ENCODE measurements around the gene TYK2. TPM values are rescaled to one million over a fixed set of nuclear protein-coding genes. Genes with fewer than 3 reads are reported as not detected.

The TYK2 gene
- total and polyA plus RNA-seq, 2 of the 13 experiments (the other 11 are each of a cell fraction or from before 2014, with no cell fraction given), result 38.8 to 60.1 TPM

GRCh38 chr19:10419200-10419645 is 38.9 kb upstream of the TYK2 start:
- ATAC-seq, result no peak
- Histone ChIP-seq H3K27ac (ENCODE audit: extremely low read length, insufficient read depth, low read length) (no peak overlapping the region), H3K4me1 (ENCODE audit: insufficient read depth, low read length) (peaks cover 45% of the 10 kb centered on the region), H3K27me3 (ENCODE audit: control insufficient read depth in 1 of 2, insufficient read depth in 2 of 2, low read length in 2 of 2) (peaks cover 18 to 56% of the 10 kb centered on the region in 2 experiments), H3K79me2 (ENCODE audit: insufficient read depth, low read length) (no peaks in the 10 kb centered on the region), H3K4me3 (replicated peaks in 1 of 3; ENCODE audit: insufficient read depth in 1 of 3, low read depth in 2 of 3, low read length in 3 of 3) (peak overlapping the region in 1 of 3 experiments; percentile 26; a peak in 1 of 6 replicates), H2AFZ (ENCODE audit: low read length) (no peak overlapping the region), H3K36me3 (replicated peaks in 1 of 2; ENCODE audit: control insufficient read depth in 1 of 2, insufficient read depth in 2 of 2, low read length in 2 of 2) (no peaks in the 10 kb centered on the region), H3K4me2 (ENCODE audit: low read depth, low read length) (no peak overlapping the region), H3K9me3 (ENCODE audit: low read length) (peaks cover 4% of the 10 kb centered on the region; the same call in 1 of the 2 replicates), H4K20me1 (ENCODE audit: insufficient read depth, low read length) (no peaks in the 10 kb centered on the region; the same call in 1 of the 2 replicates), H3K9ac (ENCODE audit: insufficient read depth, low read depth, low read length) (no peak overlapping the region)
- BruUV-seq (replicated peaks), result no TSS peak
- no peak for TF ChIP-seq PHF20 (CRISPR knock-in tag; IDR thresholded peaks at IDR 0.05)
- TF ChIP-seq BCLAF1 (IDR thresholded peaks at IDR 0.05), result no peak
- TF ChIP-seq SNAPC2 (CRISPR knock-in tag; IDR thresholded peaks at IDR 0.05), result no peak
- no peak for TF ChIP-seq ZNF546 (CRISPR knock-in tag; conservative IDR thresholded peaks at IDR 0.05)
- no peak for TF ChIP-seq ZNF350 (CRISPR knock-in tag; IDR thresholded peaks at IDR 0.05; ENCODE audit: borderline replicate concordance, low read depth)
- no peak for FAIRE-seq
- DNase-seq (ENCODE audit: low spot score), result no peak
- intact Hi-C loops (cut with micrococcal nuclease; ENCODE audit: unreplicated experiment) (no loop called here), in situ Hi-C loops (cut with HindIII; ENCODE audit: extremely low pct_ligation_motif_present, low pct_unique_long_range_greater_than_20kb) (no loop called here)
- CTCF ChIA-PET (ENCODE audit: low intra/inter-chr PET ratio, low total read pairs), result no interaction called here
- POLR2A ChIA-PET, result no interaction called here
- WGBS (ENCODE audit: low lambda C conversion rate), result 7% methylated on average over 8 of the region's 40 CpGs
